ENCODE measurements around the gene BTRC.

BTRC gene

GRCh38 chr10:101484175-101484745 is 130.3 kb downstream of the BTRC start:
- DNase-seq (ENCODE audit: low read depth) = no peak

GRCh38 chr10:101485207-101485606 is 131.2 kb downstream of the BTRC start:
- DNase-seq (ENCODE audit: low read depth) = no peak

DNA sequence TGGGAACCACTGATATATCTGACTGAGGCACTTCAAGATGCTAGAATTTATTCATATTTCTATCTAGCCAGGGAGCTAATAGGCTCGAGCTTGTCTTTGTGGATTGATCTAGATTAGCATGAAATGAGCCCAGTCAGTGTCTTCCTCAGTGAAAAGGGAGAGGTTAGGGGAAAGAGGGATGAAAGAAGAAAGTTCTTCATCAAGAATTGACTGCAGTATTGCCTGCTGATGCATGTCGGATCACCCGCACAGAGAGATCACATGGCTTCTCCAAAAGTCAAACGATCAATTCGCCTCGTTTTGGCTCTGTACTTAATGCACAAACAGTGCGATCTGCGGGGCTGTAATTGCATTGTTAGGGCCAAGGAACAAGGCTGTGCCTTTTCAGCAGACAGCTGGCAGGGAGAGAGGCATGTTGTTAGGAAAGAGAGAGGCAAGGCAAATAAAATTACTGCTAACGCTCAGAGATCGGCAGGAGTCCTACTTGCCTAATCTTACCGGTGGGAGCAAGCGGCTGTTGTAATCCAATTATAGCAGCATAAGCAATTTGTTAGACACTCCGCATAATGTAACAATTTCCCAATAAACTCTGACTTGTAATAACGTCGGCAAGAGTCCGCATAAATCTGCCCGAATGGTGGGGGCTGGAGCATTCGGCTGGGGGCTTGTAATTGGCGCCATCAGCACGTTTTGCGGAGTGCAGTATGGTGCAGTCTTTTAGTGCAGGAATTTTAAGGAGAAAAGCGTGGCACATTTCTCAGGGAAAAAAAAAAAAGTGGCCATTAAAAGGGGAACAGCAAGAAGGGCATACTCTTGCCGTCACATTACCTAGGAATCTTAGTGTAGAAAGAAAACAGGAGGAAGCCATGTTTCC is 132.0 kb downstream of the BTRC start:
- no peak for DNase-seq (ENCODE audit: low read depth)

GRCh38 chr10:101487399-101487798 is 133.4 kb downstream of the BTRC start:
- DNase-seq (ENCODE audit: low read depth) = no peak

DNA sequence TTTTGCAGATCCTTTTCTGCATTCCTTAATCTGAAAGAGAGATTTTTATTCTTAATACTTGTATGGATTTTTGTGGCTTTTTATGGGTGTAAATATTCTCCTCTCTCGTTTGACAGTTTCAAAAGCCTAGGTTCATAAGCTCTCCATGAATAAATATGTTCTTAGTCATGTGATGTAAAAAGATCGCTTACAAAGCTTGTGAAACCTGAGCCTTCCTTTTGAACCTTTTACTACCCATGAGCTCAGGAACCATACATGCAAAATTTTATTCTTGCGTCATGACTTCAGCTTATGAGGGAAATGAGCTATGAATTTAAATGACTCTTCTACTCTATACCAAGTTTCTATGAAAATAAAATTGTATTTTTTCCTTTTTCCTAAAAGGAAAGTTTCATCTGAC is 135.4 kb downstream of the BTRC start:
- no peak for DNase-seq (ENCODE audit: low read depth)

DNA sequence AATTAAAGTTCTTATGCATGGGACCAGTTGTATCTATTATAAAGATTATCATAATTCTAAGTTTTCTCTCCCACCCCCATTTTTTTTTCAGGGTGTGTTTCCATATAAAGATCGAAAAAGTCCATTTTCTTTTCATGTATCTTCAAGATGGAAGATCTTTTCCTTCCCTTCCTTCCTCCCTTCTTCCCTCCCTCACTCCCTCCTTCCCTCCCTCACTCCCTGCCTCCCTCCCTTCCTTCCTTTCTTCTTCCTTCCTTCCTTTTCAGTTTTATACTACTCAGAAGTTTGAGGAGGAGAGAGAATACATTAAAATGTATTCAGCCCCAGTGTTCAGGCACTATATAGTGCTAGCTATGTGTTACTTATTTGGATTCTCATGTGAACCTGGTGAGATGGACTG is 136.1 kb downstream of the BTRC start:
- DNase-seq (ENCODE audit: low read depth) = no peak

DNA sequence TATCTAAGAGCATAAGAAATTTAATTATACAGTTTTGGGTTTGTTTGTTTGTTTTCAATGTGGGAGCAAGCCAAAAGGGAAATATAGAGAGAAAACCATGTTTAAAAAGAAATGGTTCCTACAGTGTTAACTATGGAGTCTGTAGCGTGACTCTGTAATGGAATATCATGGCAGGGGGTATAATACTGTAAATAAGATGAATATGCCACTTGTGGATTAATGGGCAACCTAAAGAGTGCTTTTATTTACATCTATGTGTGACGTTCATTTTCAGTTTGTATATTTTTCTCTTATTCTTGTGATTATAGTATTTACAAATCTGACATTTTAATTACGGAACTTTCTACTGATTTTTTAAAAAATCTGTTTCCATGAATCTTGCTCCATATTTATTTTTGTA is 138.2 kb downstream of the BTRC start:
- no peak for DNase-seq (ENCODE audit: low read depth)

DNA sequence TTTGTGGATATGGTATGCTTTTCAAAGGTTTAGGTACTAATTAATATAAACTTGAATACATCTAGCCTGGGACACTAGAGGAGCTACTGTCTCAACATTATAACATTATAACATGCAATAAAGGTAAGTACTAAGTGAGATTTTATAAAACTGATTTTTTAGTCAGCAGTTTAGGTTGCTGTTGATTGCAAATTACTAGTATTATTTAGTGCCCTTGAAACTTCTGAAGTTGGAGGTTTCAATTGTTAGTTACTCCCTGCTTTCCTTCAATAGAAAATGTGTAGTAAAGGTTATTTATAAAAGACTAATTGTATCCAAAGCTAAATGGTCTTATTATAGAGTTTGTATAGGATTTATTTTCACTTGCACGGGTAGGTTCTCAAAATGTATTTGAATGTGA is 138.8 kb downstream of the BTRC start:
- DNase-seq (ENCODE audit: low read depth) = no peak

DNA sequence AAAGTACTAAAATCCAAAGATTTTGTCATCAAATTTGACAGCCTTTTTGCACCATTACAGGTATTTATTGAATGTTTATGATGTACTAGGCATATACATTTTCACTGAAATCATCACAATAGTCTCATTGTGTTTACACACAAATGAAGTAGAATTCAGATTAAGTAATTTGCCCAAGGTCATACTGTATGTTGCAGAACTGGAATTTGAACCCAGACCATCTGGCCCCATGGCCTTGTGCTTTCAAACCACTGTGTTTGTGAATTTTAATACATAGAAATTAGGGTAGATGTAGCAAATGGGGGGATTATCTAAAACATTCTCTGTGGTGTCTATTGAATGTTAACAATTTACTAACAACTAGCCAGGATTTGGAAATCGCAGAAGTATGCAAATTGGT is 139.3 kb downstream of the BTRC start:
- no peak for DNase-seq (ENCODE audit: low read depth)

GRCh38 chr10:101493782-101494281 is 139.9 kb downstream of the BTRC start:
- DNase-seq (ENCODE audit: low read depth) = no peak

GRCh38 chr10:101494650-101495049 is 140.7 kb downstream of the BTRC start:
- DNase-seq (ENCODE audit: low read depth) = no peak

DNA sequence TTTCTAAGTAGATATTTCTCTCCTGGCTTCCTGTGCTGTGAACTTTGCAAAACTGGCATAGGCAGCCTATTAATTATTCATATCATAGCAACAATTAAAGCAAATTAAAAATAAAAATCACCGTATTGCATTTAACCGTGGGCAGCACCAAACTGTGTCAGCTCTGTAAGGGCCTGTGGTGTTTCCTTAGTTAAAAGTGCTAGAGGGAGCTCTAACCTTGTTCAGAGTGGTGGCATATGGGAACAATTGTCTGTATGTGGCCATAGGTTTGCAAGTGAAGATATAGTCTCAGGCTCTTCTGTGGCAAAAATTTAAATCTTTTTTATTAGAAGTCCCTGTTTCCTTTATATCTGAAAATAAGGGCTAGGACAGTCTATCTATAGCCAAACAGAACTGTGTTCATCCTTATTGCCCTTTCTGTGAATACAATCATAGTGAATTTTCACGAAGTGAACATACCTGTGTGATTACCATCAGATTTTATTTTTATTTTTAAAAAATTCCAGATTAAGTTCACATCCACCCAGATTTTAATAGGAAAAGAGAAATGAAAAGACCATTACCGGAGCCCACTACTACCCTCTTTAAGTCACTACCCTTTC is 141.5 kb downstream of the BTRC start:
- DNase-seq (ENCODE audit: low read depth) = no peak

- DNase-seq (ENCODE audit: low read depth) = no peak
These were observed 150.5 kb downstream of the BTRC start for GRCh38 chr10:101504438-101504837.

- DNase-seq (ENCODE audit: low read depth) = no peak
These were observed 153.1 kb downstream of the BTRC start for GRCh38 chr10:101506829-101507661.

GRCh38 chr10:101507828-101508227 is 153.9 kb downstream of the BTRC start:
- DNase-seq (ENCODE audit: low read depth) = no peak

- DNase-seq (ENCODE audit: low read depth) = no peak
These were observed 158.0 kb downstream of the BTRC start for GRCh38 chr10:101511938-101512337.

DNA sequence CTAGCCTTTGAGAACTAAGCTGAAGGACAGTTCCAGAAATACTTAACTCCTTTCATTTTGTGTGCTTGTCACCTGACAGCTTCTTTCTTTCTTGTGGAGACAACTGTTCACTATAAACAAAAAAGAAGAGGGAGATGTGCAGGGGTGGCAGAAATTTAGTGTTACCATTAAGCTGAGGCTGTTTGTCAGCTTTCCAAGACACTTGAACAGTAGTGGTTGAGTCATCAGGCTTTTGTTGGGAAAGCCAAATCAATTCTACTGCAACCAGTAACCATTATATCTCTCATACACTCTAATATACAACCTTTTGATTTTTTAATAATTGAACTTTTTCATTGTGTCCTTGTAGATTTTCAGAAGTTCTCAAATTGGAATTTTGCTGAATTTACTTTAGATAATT is 158.8 kb downstream of the BTRC start:
- DNase-seq (ENCODE audit: low read depth) = no peak

GRCh38 chr10:101513733-101514132 is 159.8 kb downstream of the BTRC start:
- DNase-seq (ENCODE audit: low read depth) = no peak

DNA sequence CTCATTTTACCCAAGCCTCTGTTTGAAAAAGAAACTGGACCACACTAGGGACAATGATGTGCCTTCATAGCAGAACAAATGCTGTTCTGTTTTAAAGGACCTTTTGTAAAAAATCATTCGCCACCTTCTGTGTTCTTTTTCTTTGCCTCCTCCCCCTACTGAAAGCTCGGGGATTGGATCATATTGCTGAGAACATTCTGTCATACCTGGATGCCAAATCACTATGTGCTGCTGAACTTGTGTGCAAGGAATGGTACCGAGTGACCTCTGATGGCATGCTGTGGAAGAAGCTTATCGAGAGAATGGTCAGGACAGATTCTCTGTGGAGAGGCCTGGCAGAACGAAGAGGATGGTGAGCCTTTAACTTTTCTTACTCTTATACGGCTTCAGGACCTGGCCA is 171.9 kb downstream of the BTRC start:
- DNase-seq (ENCODE audit: low read depth) = no peak

DNA sequence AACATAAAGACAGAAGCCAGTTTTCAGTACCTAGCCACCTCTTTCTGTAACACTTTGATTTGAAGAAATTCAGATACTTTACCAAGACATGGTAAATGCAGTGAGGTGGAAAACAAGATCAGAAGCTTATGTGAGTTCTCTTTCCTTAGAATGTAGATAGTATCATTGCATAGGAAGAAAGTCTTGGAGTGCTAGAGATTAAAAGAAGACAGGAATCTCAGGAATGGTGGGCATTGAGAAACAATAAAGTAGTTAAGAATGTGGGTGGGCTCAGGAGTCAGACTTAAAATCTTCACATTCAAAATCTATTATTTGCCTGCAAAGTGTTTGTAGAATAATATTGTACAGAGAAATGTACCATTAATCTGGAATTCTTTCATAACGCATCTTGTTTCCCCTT is 175.2 kb downstream of the BTRC start:
- DNase-seq (ENCODE audit: low read depth) = no peak

DNA sequence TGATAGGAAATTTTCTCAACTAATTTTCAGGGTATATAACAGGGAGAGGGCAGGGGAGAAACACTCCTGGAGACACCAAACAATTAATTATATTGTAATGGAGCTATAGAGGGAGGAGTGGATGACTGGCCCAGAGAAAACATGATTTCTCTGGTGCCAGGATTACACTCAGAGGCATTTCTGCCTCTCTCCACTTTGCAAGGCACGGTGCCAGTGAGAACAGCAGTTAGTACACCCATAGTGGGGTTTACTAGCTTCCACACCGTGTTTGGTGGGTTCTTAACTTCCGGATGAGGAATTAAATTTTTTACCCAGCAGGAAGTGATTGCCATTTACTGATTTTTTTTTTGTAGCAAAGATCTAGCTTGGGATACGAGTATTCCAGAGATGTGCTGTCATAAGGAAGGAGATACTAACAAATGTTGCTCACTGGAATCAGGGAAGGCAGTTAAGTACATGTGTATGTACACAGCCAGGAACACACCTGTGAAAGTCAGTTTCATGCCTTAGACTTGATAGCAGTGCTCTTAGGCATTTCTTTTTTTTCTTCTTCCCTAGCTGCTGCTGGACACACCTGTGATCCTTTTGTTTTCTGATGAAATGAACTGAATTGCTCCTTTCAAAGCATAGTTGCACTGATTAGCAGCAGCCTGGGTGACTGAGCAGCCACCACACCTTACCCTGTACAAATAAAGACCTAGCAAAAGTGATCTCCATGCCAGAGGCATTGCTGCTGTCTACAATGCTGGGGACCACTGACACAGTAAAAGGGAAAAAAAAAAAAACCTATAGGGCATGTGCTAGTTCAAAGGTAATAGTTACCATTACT is 176.0 kb downstream of the BTRC start:
- no peak for DNase-seq (ENCODE audit: low read depth)
